Neural progenitor cell (in vitro differentiated cells): ENCODE measurements around the gene SRRM2.

Source experiments
- CTCF ChIP-seq: fragments of 200-600 bp; sonication (generic); IDR thresholded peaks from 2 replicates; pipeline ENCODE4 v1.5.1; 2017; ENCODE audit warnings: antibody characterized with exemption, mild to moderate bottlenecking
- EZH2 ChIP-seq: fragments of 200-600 bp; sonication (generic); IDR thresholded peaks from 2 replicates; pipeline ENCODE4 v1.6.1; 2017; ENCODE audit warnings: antibody characterized with exemption, mild to moderate bottlenecking, moderate library complexity

GRCh38 chr16:2706611-2707311, 45.7 kb upstream of the SRRM2 start:
- no peak for TF ChIP-seq CTCF
- TF ChIP-seq EZH2, result no peak
